Choroid plexus epithelial cell (primary cell): Measurements from ENCODE around the gene MYCBPAP.
A peak's percentile ranks its signal among the peaks of the same experiment; 100 is the strongest.

Experiments
- DNase-seq: peaks from one replicate; pipeline ENCODE4 v3.0.0-alpha.2; 2010; ENCODE audit warnings: low read depth
- H3K4me3 ChIP-seq: 2 replicates; pipeline ENCODE4 v1.5.1; 2011; ENCODE audit warnings: low read depth, mild to moderate bottlenecking, control low read depth, low read length, moderate library complexity
- CTCF ChIP-seq: conservative IDR thresholded peaks from 2 replicates; pipeline ENCODE4 v1.5.1; 2011; ENCODE audit warnings: low read depth, mild to moderate bottlenecking, control low read depth, inconsistent platforms, low read length, moderate library complexity

Gene MYCBPAP

GRCh38 chr17:50477976-50478375, 30.3 kb upstream of the MYCBPAP start:
- no peak for TF ChIP-seq CTCF
- DNase-seq, result no peak
- no peak overlapping the region for H3K4me3 ChIP-seq

- H3K4me3 ChIP-seq, result peak within 1 kb of the TSS; percentile 85
- peak; percentile 39 for TF ChIP-seq CTCF
Measured at GRCh38 chr17:50478391-50479381, 29.6 kb upstream of the MYCBPAP start, which contains the start of gene RSAD1. RSAD1 (plus strand) TSS chr17:50478860; CDS start chr17:50478885, 25 bp downstream.

GRCh38 chr17:50479522-50480141, 28.6 kb upstream of the MYCBPAP start:
- TF ChIP-seq CTCF, result peak; percentile 51
- DNase-seq, result peak; percentile 81
- peak overlapping the region; percentile 85 for H3K4me3 ChIP-seq

More at GRCh38 chr17:50478391-50479381, 29.6 kb upstream of the MYCBPAP start, which contains the start of gene RSAD1:
- DNase-seq, result peak; percentile 83

GRCh38 chr17:50480142-50480764, 28.0 kb upstream of the MYCBPAP start:
- no peak for DNase-seq
- H3K4me3 ChIP-seq, result no peak overlapping the region
- TF ChIP-seq CTCF, result no peak

- H3K4me3 ChIP-seq, result no peak overlapping the region
- DNase-seq, result no peak
- no peak for TF ChIP-seq CTCF
Measured at GRCh38 chr17:50480854-50481490, 27.3 kb upstream of the MYCBPAP start.

GRCh38 chr17:50481648-50482047, 26.6 kb upstream of the MYCBPAP start:
- DNase-seq, result no peak
- no peak overlapping the region for H3K4me3 ChIP-seq
- TF ChIP-seq CTCF, result no peak
